HEK293T (cell line): ENCODE measurements around the gene LCE4A.
"Not testable (repeated sequence)": the region's sequence is repeated elsewhere in the genome, so short reads cannot be mapped to it uniquely, and the experiment has no call there.

Experiments
- BHLHE40 ChIP-seq: fragments of 450-650 bp; IDR thresholded peaks from 2 replicates; pipeline ENCODE4 v1.6.1; 2016; ENCODE audit warnings: mild to moderate bottlenecking, moderate library complexity, borderline replicate concordance
- ELF4 ChIP-seq: fragments of 450-650 bp; IDR thresholded peaks from 2 replicates; pipeline ENCODE4 v1.6.1; 2017; ENCODE audit warnings: antibody characterized with exemption
- FOXA1 ChIP-seq: fragments of 450-650 bp; IDR thresholded peaks from 2 replicates; pipeline ENCODE4 v1.6.1; 2016; ENCODE audit warnings: mild to moderate bottlenecking
- FOXM1 ChIP-seq: fragments of 450-650 bp; IDR thresholded peaks from 2 replicates; pipeline ENCODE4 v1.6.1; 2017; ENCODE audit warnings: mild to moderate bottlenecking, borderline replicate concordance
- HDGF ChIP-seq: fragments of 450-650 bp; IDR thresholded peaks from 2 replicates; pipeline ENCODE4 v1.6.1; 2017; ENCODE audit warnings: antibody characterized with exemption, borderline replicate concordance
- LEF1 ChIP-seq: fragments of 450-650 bp; IDR thresholded peaks from 2 replicates; pipeline ENCODE4 v1.6.1; 2017; ENCODE audit warnings: mild to moderate bottlenecking, borderline replicate concordance
- NFRKB ChIP-seq: fragments of 450-650 bp; IDR thresholded peaks from 2 replicates; pipeline ENCODE4 v1.6.1; 2016; ENCODE audit warnings: mild to moderate bottlenecking, moderate library complexity
- SP1 ChIP-seq: fragments of 450-650 bp; IDR thresholded peaks from 2 replicates; pipeline ENCODE4 v1.6.1; 2017
- SUZ12 ChIP-seq: fragments of 450-650 bp; IDR thresholded peaks from 2 replicates; pipeline ENCODE4 v1.6.1; 2016; ENCODE audit warnings: mild to moderate bottlenecking
- TARDBP ChIP-seq: fragments of 450-650 bp; IDR thresholded peaks from 2 replicates; pipeline ENCODE4 v1.6.1; 2016
- ZNF384 ChIP-seq: fragments of 450-650 bp; IDR thresholded peaks from 2 replicates; pipeline ENCODE4 v1.6.1; 2016

GRCh38 chr1:152674983-152675382, 33.0 kb upstream of the LCE4A start, which contains the start of gene LCE2C:
- not testable (repeated sequence) for TF ChIP-seq TARDBP, LEF1, FOXA1, FOXM1, SUZ12, ELF4, BHLHE40, SP1, ZNF384, NFRKB, HDGF
